ENCODE measurements around the gene C6orf132. TPM values are rescaled to one million over a fixed set of nuclear protein-coding genes. Genes with fewer than 3 reads are reported as not detected.

The C6orf132 gene
- total and polyA plus RNA-seq, 2 experiments from 2014 or later: 3.2 to 5.2 TPM

GRCh38 chr6:42075159-42075838 lies 67.1 kb downstream of the C6orf132 start:
- Histone ChIP-seq H3K4me2 (ENCODE audit: unreplicated experiment) (no peak overlapping the region), H3K79me2 (ENCODE audit: insufficient read depth) (no peaks in the 10 kb centered on the region), H3K9me3 (ENCODE audit: low read depth) (no peaks in the 10 kb centered on the region), H3K9me2 (ENCODE audit: insufficient read depth) (no peaks in the 10 kb centered on the region), H3K4me1 (ENCODE audit: insufficient read depth) (no peaks in the 10 kb centered on the region), H3K9ac (no peak overlapping the region), H3K27ac (no peak overlapping the region), H2AFZ (no peak overlapping the region), H3K27me3 (replicated peaks; ENCODE audit: insufficient read depth) (no peaks in the 10 kb centered on the region), H3K4me3 (no peak overlapping the region), H4K20me1 (ENCODE audit: insufficient read depth) (no peaks in the 10 kb centered on the region), H3K36me3 (ENCODE audit: low read depth) (peaks cover 5% of the 10 kb centered on the region; the same call in 1 of the 2 replicates), H3F3A (ENCODE audit: insufficient read depth) (no peaks in the 10 kb centered on the region)
- in situ Hi-C loops (cut with MboI): loop anchor here (5.0 to 10.0 kb wide), 2 partner anchors 92 to 470 kb away; no protein-coding TSS in a partner anchor
- DNase-seq: peak; percentile 78
- TF ChIP-seq EZH2phosphoT487 (IDR thresholded peaks at IDR 0.05; ENCODE audit: insufficient read depth, low read depth): no peak
- no peak for TF ChIP-seq EZH2 (IDR thresholded peaks at IDR 0.05; ENCODE audit: insufficient read depth, poor library complexity, severe bottlenecking)
- 32% methylated on average over 7 of the region's 7 CpGs for WGBS, 2 experiments (ENCODE audit: low coverage in 1 of 2, low lambda C conversion rate in 2 of 2, missing lambda C conversion rate in 2 of 2)

- in situ Hi-C loops (cut with MboI): loop anchor here (10.0 kb wide), 1 partner anchor 472 kb away; no protein-coding TSS in a partner anchor
- Histone ChIP-seq H3K4me2 (ENCODE audit: unreplicated experiment) (no peak overlapping the region), H3K79me2 (ENCODE audit: insufficient read depth) (no peaks in the 10 kb centered on the region), H3K27ac (no peak overlapping the region), H3K9ac (no peak overlapping the region), H3F3A (ENCODE audit: insufficient read depth) (no peaks in the 10 kb centered on the region), H2AFZ (no peak overlapping the region), H4K20me1 (ENCODE audit: insufficient read depth) (no peaks in the 10 kb centered on the region), H3K36me3 (ENCODE audit: low read depth) (peaks cover 5% of the 10 kb centered on the region; the same call in 1 of the 2 replicates), H3K9me2 (ENCODE audit: insufficient read depth) (no peaks in the 10 kb centered on the region), H3K4me3 (no peak overlapping the region), H3K4me1 (ENCODE audit: insufficient read depth) (no peaks in the 10 kb centered on the region), H3K9me3 (ENCODE audit: low read depth) (no peaks in the 10 kb centered on the region), H3K27me3 (replicated peaks; ENCODE audit: insufficient read depth) (no peaks in the 10 kb centered on the region)
- TF ChIP-seq EZH2 (IDR thresholded peaks at IDR 0.05; ENCODE audit: insufficient read depth, poor library complexity, severe bottlenecking) (no peak), EZH2phosphoT487 (IDR thresholded peaks at IDR 0.05; ENCODE audit: insufficient read depth, low read depth) (no peak)
- 98 to 100% methylated on average over 2 of the region's 2 CpGs for WGBS, 2 experiments (ENCODE audit: low coverage in 1 of 2, low lambda C conversion rate in 2 of 2, missing lambda C conversion rate in 2 of 2)
- no peak for DNase-seq
These were observed 69.1 kb downstream of the C6orf132 start for GRCh38 chr6:42073287-42073686.

DNA sequence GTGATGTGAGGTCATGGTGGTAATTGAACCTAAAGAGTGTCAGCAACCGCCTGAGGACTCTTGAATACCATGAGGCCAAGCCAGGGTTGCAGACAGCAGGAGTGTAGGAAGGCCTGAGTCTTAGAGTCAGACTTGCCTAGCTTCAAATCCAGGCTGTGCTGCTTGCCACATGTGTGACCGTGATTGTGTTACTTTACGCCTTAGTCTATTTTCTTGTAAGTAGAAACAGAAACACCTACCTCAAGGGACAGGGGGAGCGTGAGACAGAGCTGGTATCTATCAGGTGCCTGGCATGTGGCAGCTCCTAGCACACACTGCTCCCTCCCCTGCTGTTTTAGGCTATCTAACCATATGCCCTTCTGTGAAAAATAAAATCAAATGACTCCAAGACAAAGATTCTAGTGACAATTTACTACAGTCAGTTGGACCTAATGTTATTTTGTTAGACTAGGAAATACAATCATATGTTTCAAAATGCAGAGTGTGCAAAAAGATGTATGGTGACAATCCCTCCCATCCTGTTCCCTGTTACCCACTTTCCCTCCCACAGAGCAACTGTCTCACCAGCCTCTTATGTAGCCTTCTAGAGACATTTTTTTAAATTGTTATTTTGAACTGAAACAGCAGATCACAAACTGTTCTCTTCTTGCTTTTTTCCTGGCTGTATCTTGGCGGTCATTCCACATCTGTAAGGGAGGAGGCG lies 70.4 kb downstream of the C6orf132 start:
- in situ Hi-C loops (cut with MboI): loop anchor here (10.0 kb wide), 1 partner anchor 473 kb away; no protein-coding TSS in a partner anchor
- H2AFZ ChIP-seq: no peak overlapping the region

GRCh38 chr6:42068872-42069522 lies 73.4 kb downstream of the C6orf132 start:
- no peaks in the 10 kb centered on the region for H3K9me3 ChIP-seq (ENCODE audit: low read depth)
- in situ Hi-C loops (cut with MboI): no loop called here
- no peaks in the 10 kb centered on the region for H3F3A ChIP-seq (ENCODE audit: insufficient read depth)
- no peaks in the 10 kb centered on the region for H3K4me1 ChIP-seq (ENCODE audit: insufficient read depth)
- no peak overlapping the region for H3K9ac ChIP-seq
- H4K20me1 ChIP-seq (ENCODE audit: insufficient read depth): no peaks in the 10 kb centered on the region
- no peaks in the 10 kb centered on the region for H3K9me2 ChIP-seq (ENCODE audit: insufficient read depth)
- DNase-seq: no peak
- TF ChIP-seq EZH2phosphoT487 (IDR thresholded peaks at IDR 0.05; ENCODE audit: insufficient read depth, low read depth) (no peak), EZH2 (IDR thresholded peaks at IDR 0.05; ENCODE audit: insufficient read depth, poor library complexity, severe bottlenecking) (no peak)
- WGBS, 2 experiments (ENCODE audit: low coverage in 1 of 2, low lambda C conversion rate in 2 of 2, missing lambda C conversion rate in 2 of 2): 96% methylated on average over 5 of the region's 5 CpGs
- H3K4me3 ChIP-seq: no peak overlapping the region
- H3K4me2 ChIP-seq (ENCODE audit: unreplicated experiment): no peak overlapping the region
- no peak overlapping the region for H2AFZ ChIP-seq
- no peaks in the 10 kb centered on the region for H3K79me2 ChIP-seq (ENCODE audit: insufficient read depth)
- H3K36me3 ChIP-seq (ENCODE audit: low read depth): peaks cover 14% of the 10 kb centered on the region; the same call in 1 of the 2 replicates
- H3K27ac ChIP-seq: no peak overlapping the region
- no peaks in the 10 kb centered on the region for H3K27me3 ChIP-seq (replicated peaks; ENCODE audit: insufficient read depth)

More for the DNA sequence above, 70.4 kb downstream of the C6orf132 start:
- H3K4me1 ChIP-seq (ENCODE audit: insufficient read depth): no peaks in the 10 kb centered on the region
- H3K27me3 ChIP-seq (replicated peaks; ENCODE audit: insufficient read depth): no peaks in the 10 kb centered on the region
- H3K4me3 ChIP-seq: no peak overlapping the region
- H3K9me3 ChIP-seq (ENCODE audit: low read depth): no peaks in the 10 kb centered on the region
- no peaks in the 10 kb centered on the region for H3K79me2 ChIP-seq (ENCODE audit: insufficient read depth)
- no peaks in the 10 kb centered on the region for H4K20me1 ChIP-seq (ENCODE audit: insufficient read depth)
- no peaks in the 10 kb centered on the region for H3F3A ChIP-seq (ENCODE audit: insufficient read depth)
- TF ChIP-seq EZH2 (IDR thresholded peaks at IDR 0.05; ENCODE audit: insufficient read depth, poor library complexity, severe bottlenecking): no peak
- no peak for TF ChIP-seq EZH2phosphoT487 (IDR thresholded peaks at IDR 0.05; ENCODE audit: insufficient read depth, low read depth)
- no peak overlapping the region for H3K4me2 ChIP-seq (ENCODE audit: unreplicated experiment)
- no peak overlapping the region for H3K27ac ChIP-seq
- 76 to 83% methylated on average over 6 of the region's 6 CpGs for WGBS, 2 experiments (ENCODE audit: low coverage in 1 of 2, low lambda C conversion rate in 2 of 2, missing lambda C conversion rate in 2 of 2)
- no peak for DNase-seq
- no peak overlapping the region for H3K9ac ChIP-seq
- no peaks in the 10 kb centered on the region for H3K9me2 ChIP-seq (ENCODE audit: insufficient read depth)
- peaks cover 5% of the 10 kb centered on the region; the same call in 1 of the 2 replicates for H3K36me3 ChIP-seq (ENCODE audit: low read depth)

Measured in GM23248 (cell line).